ENCODE results near the gene DOK3.
A peak's percentile ranks its signal among the peaks of the same experiment; 100 is the strongest.

DNA sequence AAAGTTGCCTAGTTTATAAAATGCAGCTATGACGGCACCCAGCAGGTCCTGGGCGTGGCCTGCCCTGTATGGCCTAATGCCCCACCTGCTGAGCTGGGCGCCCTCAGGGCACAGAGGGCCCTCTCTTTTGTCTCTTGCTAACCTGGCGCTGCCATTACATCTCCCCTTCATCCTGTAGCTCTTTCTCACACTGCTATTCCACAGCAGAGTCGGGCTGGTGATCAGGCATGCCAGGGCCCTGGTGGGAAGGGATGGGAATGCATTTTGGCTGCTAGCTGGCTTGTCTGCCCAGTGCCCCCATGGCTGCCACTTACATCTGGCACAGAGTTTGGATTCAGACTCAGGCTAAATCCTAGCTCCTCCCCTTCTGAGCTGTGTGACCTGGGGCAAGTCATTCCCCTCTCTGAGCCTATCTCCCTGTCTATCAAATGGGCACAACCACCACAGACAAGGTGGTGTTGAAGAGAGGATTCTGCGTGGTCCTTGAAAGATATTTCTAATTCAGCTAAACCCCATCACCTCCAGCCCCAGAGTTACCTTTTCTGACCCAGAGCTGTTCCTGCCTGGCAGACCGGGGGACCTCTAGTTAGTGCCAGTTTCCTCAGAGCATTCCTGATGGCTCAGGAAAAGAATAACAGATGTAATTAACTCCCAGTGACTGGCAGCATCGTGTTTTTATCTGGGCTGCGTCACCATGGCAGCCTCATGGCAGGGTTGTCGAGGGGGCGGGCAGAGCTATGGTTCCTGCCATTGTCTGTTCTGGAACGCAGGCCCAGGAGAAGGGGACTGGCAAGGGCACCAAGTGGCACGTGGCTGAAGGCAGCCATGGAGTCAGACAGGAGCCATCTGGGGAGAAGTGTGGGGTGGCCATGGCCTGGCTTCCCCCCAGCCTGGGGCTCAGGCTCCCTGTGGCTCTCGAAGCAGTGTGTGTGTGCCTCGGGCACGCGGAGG is 56.7 kb downstream of the DOK3 start:
- TF ChIP-seq EZH2 (IDR thresholded peaks at IDR 0.05; ENCODE audit: low read depth, unreplicated experiment) = no peak
- TF ChIP-seq, protein P1, sequence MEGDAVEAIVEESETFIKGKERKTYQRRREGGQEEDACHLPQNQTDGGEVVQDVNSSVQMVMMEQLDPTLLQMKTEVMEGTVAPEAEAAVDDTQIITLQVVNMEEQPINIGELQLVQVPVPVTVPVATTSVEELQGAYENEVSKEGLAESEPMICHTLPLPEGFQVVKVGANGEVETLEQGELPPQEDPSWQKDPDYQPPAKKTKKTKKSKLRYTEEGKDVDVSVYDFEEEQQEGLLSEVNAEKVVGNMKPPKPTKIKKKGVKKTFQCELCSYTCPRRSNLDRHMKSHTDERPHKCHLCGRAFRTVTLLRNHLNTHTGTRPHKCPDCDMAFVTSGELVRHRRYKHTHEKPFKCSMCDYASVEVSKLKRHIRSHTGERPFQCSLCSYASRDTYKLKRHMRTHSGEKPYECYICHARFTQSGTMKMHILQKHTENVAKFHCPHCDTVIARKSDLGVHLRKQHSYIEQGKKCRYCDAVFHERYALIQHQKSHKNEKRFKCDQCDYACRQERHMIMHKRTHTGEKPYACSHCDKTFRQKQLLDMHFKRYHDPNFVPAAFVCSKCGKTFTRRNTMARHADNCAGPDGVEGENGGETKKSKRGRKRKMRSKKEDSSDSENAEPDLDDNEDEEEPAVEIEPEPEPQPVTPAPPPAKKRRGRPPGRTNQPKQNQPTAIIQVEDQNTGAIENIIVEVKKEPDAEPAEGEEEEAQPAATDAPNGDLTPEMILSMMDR (conservative IDR thresholded peaks at IDR 0.05; ENCODE audit: low read depth in 2 of 2) = 0 out of 4 replicates have a peak, but pooled peaks of 1 of the 2 experiments have one; percentile 11
- no peak for TF ChIP-seq POLR2AphosphoS5 (IDR thresholded peaks at IDR 0.05; ENCODE audit: low read depth)
- no peak for TF ChIP-seq STAT1 (IDR thresholded peaks at IDR 0.05; ENCODE audit: unreplicated experiment)
- TF ChIP-seq CREB1 (CRISPR knock-in tag; IDR thresholded peaks at IDR 0.05; ENCODE audit: low read depth) = no peak
- TF ChIP-seq EZH2phosphoT487 (IDR thresholded peaks at IDR 0.05; ENCODE audit: unreplicated experiment) = no peak
- TF ChIP-seq, protein P2, sequence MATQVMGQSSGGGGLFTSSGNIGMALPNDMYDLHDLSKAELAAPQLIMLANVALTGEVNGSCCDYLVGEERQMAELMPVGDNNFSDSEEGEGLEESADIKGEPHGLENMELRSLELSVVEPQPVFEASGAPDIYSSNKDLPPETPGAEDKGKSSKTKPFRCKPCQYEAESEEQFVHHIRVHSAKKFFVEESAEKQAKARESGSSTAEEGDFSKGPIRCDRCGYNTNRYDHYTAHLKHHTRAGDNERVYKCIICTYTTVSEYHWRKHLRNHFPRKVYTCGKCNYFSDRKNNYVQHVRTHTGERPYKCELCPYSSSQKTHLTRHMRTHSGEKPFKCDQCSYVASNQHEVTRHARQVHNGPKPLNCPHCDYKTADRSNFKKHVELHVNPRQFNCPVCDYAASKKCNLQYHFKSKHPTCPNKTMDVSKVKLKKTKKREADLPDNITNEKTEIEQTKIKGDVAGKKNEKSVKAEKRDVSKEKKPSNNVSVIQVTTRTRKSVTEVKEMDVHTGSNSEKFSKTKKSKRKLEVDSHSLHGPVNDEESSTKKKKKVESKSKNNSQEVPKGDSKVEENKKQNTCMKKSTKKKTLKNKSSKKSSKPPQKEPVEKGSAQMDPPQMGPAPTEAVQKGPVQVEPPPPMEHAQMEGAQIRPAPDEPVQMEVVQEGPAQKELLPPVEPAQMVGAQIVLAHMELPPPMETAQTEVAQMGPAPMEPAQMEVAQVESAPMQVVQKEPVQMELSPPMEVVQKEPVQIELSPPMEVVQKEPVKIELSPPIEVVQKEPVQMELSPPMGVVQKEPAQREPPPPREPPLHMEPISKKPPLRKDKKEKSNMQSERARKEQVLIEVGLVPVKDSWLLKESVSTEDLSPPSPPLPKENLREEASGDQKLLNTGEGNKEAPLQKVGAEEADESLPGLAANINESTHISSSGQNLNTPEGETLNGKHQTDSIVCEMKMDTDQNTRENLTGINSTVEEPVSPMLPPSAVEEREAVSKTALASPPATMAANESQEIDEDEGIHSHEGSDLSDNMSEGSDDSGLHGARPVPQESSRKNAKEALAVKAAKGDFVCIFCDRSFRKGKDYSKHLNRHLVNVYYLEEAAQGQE (IDR thresholded peaks at IDR 0.05; ENCODE audit: unreplicated experiment) = no peak
- no peak for TF ChIP-seq ZNF331 (CRISPR knock-in tag; IDR thresholded peaks at IDR 0.05; ENCODE audit: low read depth)
- TF ChIP-seq, protein P3, sequence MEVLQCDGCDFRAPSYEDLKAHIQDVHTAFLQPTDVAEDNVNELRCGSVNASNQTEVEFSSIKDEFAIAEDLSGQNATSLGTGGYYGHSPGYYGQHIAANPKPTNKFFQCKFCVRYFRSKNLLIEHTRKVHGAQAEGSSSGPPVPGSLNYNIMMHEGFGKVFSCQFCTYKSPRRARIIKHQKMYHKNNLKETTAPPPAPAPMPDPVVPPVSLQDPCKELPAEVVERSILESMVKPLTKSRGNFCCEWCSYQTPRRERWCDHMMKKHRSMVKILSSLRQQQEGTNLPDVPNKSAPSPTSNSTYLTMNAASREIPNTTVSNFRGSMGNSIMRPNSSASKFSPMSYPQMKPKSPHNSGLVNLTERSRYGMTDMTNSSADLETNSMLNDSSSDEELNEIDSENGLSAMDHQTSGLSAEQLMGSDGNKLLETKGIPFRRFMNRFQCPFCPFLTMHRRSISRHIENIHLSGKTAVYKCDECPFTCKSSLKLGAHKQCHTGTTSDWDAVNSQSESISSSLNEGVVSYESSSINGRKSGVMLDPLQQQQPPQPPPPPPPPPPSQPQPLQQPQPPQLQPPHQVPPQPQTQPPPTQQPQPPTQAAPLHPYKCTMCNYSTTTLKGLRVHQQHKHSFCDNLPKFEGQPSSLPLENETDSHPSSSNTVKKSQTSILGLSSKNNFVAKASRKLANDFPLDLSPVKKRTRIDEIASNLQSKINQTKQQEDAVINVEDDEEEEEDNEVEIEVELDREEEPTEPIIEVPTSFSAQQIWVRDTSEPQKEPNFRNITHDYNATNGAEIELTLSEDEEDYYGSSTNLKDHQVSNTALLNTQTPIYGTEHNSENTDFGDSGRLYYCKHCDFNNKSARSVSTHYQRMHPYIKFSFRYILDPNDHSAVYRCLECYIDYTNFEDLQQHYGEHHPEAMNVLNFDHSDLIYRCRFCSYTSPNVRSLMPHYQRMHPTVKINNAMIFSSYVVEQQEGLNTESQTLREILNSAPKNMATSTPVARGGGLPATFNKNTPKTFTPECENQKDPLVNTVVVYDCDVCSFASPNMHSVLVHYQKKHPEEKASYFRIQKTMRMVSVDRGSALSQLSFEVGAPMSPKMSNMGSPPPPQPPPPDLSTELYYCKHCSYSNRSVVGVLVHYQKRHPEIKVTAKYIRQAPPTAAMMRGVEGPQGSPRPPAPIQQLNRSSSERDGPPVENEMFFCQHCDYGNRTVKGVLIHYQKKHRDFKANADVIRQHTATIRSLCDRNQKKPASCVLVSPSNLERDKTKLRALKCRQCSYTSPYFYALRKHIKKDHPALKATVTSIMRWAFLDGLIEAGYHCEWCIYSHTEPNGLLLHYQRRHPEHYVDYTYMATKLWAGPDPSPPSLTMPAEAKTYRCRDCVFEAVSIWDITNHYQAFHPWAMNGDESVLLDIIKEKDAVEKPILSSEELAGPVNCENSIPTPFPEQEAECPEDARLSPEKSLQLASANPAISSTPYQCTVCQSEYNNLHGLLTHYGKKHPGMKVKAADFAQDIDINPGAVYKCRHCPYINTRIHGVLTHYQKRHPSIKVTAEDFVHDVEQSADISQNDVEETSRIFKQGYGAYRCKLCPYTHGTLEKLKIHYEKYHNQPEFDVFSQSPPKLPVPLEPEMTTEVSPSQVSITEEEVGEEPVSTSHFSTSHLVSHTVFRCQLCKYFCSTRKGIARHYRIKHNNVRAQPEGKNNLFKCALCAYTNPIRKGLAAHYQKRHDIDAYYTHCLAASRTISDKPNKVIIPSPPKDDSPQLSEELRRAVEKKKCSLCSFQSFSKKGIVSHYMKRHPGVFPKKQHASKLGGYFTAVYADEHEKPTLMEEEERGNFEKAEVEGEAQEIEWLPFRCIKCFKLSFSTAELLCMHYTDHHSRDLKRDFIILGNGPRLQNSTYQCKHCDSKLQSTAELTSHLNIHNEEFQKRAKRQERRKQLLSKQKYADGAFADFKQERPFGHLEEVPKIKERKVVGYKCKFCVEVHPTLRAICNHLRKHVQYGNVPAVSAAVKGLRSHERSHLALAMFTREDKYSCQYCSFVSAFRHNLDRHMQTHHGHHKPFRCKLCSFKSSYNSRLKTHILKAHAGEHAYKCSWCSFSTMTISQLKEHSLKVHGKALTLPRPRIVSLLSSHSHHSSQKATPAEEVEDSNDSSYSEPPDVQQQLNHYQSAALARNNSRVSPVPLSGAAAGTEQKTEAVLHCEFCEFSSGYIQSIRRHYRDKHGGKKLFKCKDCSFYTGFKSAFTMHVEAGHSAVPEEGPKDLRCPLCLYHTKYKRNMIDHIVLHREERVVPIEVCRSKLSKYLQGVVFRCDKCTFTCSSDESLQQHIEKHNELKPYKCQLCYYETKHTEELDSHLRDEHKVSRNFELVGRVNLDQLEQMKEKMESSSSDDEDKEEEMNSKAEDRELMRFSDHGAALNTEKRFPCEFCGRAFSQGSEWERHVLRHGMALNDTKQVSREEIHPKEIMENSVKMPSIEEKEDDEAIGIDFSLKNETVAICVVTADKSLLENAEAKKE (CRISPR knock-in tag; IDR thresholded peaks at IDR 0.05) = no peak
- no peak for TF ChIP-seq ZNF114 (CRISPR knock-in tag; IDR thresholded peaks at IDR 0.05)
- no peak for TF ChIP-seq JUNB (IDR thresholded peaks at IDR 0.05; ENCODE audit: unreplicated experiment)
- no peak for TF ChIP-seq NANOG (IDR thresholded peaks at IDR 0.05; ENCODE audit: borderline replicate concordance)
- TF ChIP-seq, protein P4, sequence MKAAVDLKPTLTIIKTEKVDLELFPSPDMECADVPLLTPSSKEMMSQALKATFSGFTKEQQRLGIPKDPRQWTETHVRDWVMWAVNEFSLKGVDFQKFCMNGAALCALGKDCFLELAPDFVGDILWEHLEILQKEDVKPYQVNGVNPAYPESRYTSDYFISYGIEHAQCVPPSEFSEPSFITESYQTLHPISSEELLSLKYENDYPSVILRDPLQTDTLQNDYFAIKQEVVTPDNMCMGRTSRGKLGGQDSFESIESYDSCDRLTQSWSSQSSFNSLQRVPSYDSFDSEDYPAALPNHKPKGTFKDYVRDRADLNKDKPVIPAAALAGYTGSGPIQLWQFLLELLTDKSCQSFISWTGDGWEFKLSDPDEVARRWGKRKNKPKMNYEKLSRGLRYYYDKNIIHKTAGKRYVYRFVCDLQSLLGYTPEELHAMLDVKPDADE (IDR thresholded peaks at IDR 0.05) = no peak
